GM12873 (cell line): ENCODE results near the gene RBM4B.

ENCODE experiments used
- CTCF ChIP-seq: IDR thresholded peaks from 2 replicates; pipeline ENCODE4 v1.5.1; 2012; ENCODE audit warnings: low read depth, mild to moderate bottlenecking, moderate library complexity, low read length, control low read depth; ENCODE audit not compliant: insufficient read depth; ENCODE audit errors: missing control alignments

Gene RBM4B

GRCh38 chr11:66663741-66664296 lies 13.9 kb downstream of the RBM4B start:
- TF ChIP-seq CTCF, result no peak

- TF ChIP-seq CTCF, result no peak
Measured at GRCh38 chr11:66659763-66660162, 17.9 kb downstream of the RBM4B start.

GRCh38 chr11:66653123-66653522 lies 24.6 kb downstream of the RBM4B start:
- no peak for TF ChIP-seq CTCF

- TF ChIP-seq CTCF, result no peak
Measured at GRCh38 chr11:66652651-66653050, 25.0 kb downstream of the RBM4B start.

GRCh38 chr11:66651016-66651415 lies 26.7 kb downstream of the RBM4B start:
- no peak for TF ChIP-seq CTCF

GRCh38 chr11:66649903-66650302 lies 27.8 kb downstream of the RBM4B start:
- no peak for TF ChIP-seq CTCF

GRCh38 chr11:66646828-66647227 lies 30.9 kb downstream of the RBM4B start:
- no peak for TF ChIP-seq CTCF
